Measurements from ENCODE around the gene NEUROG2. TPM values are rescaled to one million over a fixed set of nuclear protein-coding genes. Genes with fewer than 3 reads are reported as not detected.
"Not testable (repeated sequence)": the region's sequence is repeated elsewhere in the genome, so short reads cannot be mapped to it uniquely, and the experiment has no call there.

Gene NEUROG2
- total RNA-seq, 2 donors from 2014 or later: not detected

- TF ChIP-seq CTCF (IDR thresholded peaks at IDR 0.05) (no peak), POLR2A (IDR thresholded peaks at IDR 0.05) (no peak)
- intact Hi-C loops (cut with DNase I): no loop called here
- no peak overlapping the region for H3K27ac ChIP-seq
- ATAC-seq (no peak), DNase-seq (no peak)
- no peak overlapping the region for H3K4me3 ChIP-seq
- WGBS, 2 donors: 80 to 87% methylated on average over 2 of the region's 2 CpGs
- H3K36me3 ChIP-seq (replicated peaks in 1 of 2; ENCODE audit: insufficient read depth in 1 of 2, low read depth in 2 of 2): no peaks in the 10 kb centered on the region
- H3K4me1 ChIP-seq: no peaks in the 10 kb centered on the region
- H3K9me3 ChIP-seq: no peaks in the 10 kb centered on the region
- no peaks in the 10 kb centered on the region for H3K27me3 ChIP-seq
Measured at GRCh38 chr4:112560084-112560483, 44.1 kb upstream of the NEUROG2 start.

GRCh38 chr4:112559053-112559452 is 43.1 kb upstream of the NEUROG2 start:
- Histone ChIP-seq H3K36me3 (replicated peaks in 1 of 2; ENCODE audit: insufficient read depth in 1 of 2, low read depth in 2 of 2) (no peaks in the 10 kb centered on the region), H3K4me1 (no peaks in the 10 kb centered on the region), H3K27me3 (no peaks in the 10 kb centered on the region), H3K9me3 (no peaks in the 10 kb centered on the region), H3K4me3 (no peak overlapping the region), H3K27ac (no peak overlapping the region)
- intact Hi-C loops (cut with DNase I): no loop called here
- DNase-seq (no peak), ATAC-seq (no peak)
- TF ChIP-seq CTCF (IDR thresholded peaks at IDR 0.05): no peak
- TF ChIP-seq POLR2A (IDR thresholded peaks at IDR 0.05): no peak
- 74 to 81% methylated on average over 3 of the region's 3 CpGs for WGBS, 2 donors

GRCh38 chr4:112557676-112558411 is 41.9 kb upstream of the NEUROG2 start:
- Histone ChIP-seq H3K27ac (no peak overlapping the region), H3K9me3 (no peaks in the 10 kb centered on the region), H3K4me1 (no peaks in the 10 kb centered on the region), H3K4me3 (no peak overlapping the region), H3K27me3 (no peaks in the 10 kb centered on the region), H3K36me3 (replicated peaks in 1 of 2; ENCODE audit: insufficient read depth in 1 of 2, low read depth in 2 of 2) (no peaks in the 10 kb centered on the region)
- TF ChIP-seq POLR2A (IDR thresholded peaks at IDR 0.05) (no peak), CTCF (IDR thresholded peaks at IDR 0.05) (no peak)
- intact Hi-C loops (cut with DNase I): no loop called here
- WGBS, 2 donors: 55 to 57% methylated on average over 2 of the region's 2 CpGs
- ATAC-seq (no peak), DNase-seq (no peak)

GRCh38 chr4:112554271-112554670 is 38.3 kb upstream of the NEUROG2 start:
- intact Hi-C loops (cut with DNase I); H3K27me3 ChIP-seq; H3K27ac ChIP-seq; H3K4me1 ChIP-seq; ATAC-seq; H3K4me3 ChIP-seq; DNase-seq; H3K9me3 ChIP-seq; H3K36me3 ChIP-seq (replicated peaks in 1 of 2; ENCODE audit: insufficient read depth in 1 of 2, low read depth in 2 of 2): not testable (repeated sequence)
- 91% methylated on average over 3 of the region's 3 CpGs; no CpG with 5 or more reads in 1 of the 2 donors for WGBS, 2 donors

- no peak overlapping the region for H3K4me3 ChIP-seq
- intact Hi-C loops (cut with DNase I): no loop called here
- TF ChIP-seq CTCF (IDR thresholded peaks at IDR 0.05) (no peak), POLR2A (IDR thresholded peaks at IDR 0.05) (no peak)
- no peaks in the 10 kb centered on the region for H3K4me1 ChIP-seq
- H3K27me3 ChIP-seq: no peaks in the 10 kb centered on the region
- H3K27ac ChIP-seq: no peak overlapping the region
- ATAC-seq (no peak), DNase-seq (no peak)
- H3K9me3 ChIP-seq: no peaks in the 10 kb centered on the region
- no peaks in the 10 kb centered on the region for H3K36me3 ChIP-seq (replicated peaks in 1 of 2; ENCODE audit: insufficient read depth in 1 of 2, low read depth in 2 of 2)
- 48 to 60% methylated on average over 2 of the region's 2 CpGs for WGBS, 2 donors
Measured at GRCh38 chr4:112552668-112553067, 36.7 kb upstream of the NEUROG2 start.
